ENCODE measurements around the gene GCN1.
"Not testable (repeated sequence)": the region's sequence is repeated elsewhere in the genome, so short reads cannot be mapped to it uniquely, and the experiment has no call there.

Gene GCN1

GRCh38 chr12:120194534-120195395 is at the start of gene GCN1:
GCN1 (minus strand) TSS chr12:120194715; CDS start chr12:120194697, 18 bp downstream.
- peak; percentile 88 for DNase-seq

- no peak for DNase-seq
Measured at GRCh38 chr12:120242971-120243699, 48.6 kb upstream of the GCN1 start.

- no peak for DNase-seq
Measured at GRCh38 chr12:120242275-120242799, 47.8 kb upstream of the GCN1 start.

- no peak for DNase-seq
Measured at GRCh38 chr12:120241561-120242274, 47.2 kb upstream of the GCN1 start.

- DNase-seq: no peak
Measured at GRCh38 chr12:120240495-120240833, 45.9 kb upstream of the GCN1 start.

- no peak for DNase-seq
Measured at GRCh38 chr12:120239776-120240494, 45.4 kb upstream of the GCN1 start.

- no peak for DNase-seq
Measured at GRCh38 chr12:120238839-120239445, 44.4 kb upstream of the GCN1 start.

GRCh38 chr12:120238217-120238616 is 43.7 kb upstream of the GCN1 start:
- DNase-seq: no peak

GRCh38 chr12:120237360-120238171 is 43.1 kb upstream of the GCN1 start:
- no peak for DNase-seq

GRCh38 chr12:120236809-120237208 is 42.3 kb upstream of the GCN1 start:
- DNase-seq: not testable (repeated sequence)

- DNase-seq: no peak
Measured at GRCh38 chr12:120235369-120236323, 41.1 kb upstream of the GCN1 start.

GRCh38 chr12:120234643-120235368 is 40.3 kb upstream of the GCN1 start:
- DNase-seq: no peak

- peak; percentile 91 for DNase-seq
Measured at GRCh38 chr12:120231316-120232011, 36.9 kb upstream of the GCN1 start.

- no peak for DNase-seq
Measured at GRCh38 chr12:120230974-120231315, 36.4 kb upstream of the GCN1 start.

- no peak for DNase-seq
Measured at GRCh38 chr12:120230326-120230973, 35.9 kb upstream of the GCN1 start.

- no peak for DNase-seq
Measured at GRCh38 chr12:120229487-120230325, 35.2 kb upstream of the GCN1 start.

- DNase-seq: no peak
Measured at GRCh38 chr12:120229071-120229486, 34.6 kb upstream of the GCN1 start.
